WTC11 (cell line): ENCODE measurements around the gene SGIP1. TPM values are rescaled to one million over a fixed set of nuclear protein-coding genes. Genes with fewer than 3 reads are reported as not detected.

Experiments used
- ATAC-seq: fragments of 200-7000 bp; cut with Tn5 transposase; 2 replicates; pipeline ENCODE4 v1.10.0; 2021; ENCODE audit warnings: mild to moderate bottlenecking, moderate library complexity
- CTCF ChIA-PET: fragments of 300-600 bp; sonication (Branson Sonifier 250); formaldehyde crosslinking; loops from one replicate; lab custom pipeline; 2021; ENCODE audit warnings: antibody characterized with exemption; lab: Charles Lee
- POLR2A ChIA-PET: fragments of 350-600 bp; sonication (Branson Sonifier 250); formaldehyde crosslinking; loops from one replicate; lab custom pipeline; 2021; ENCODE audit warnings: antibody characterized with exemption; lab: Charles Lee
- DNase-seq: peaks from one replicate; pipeline ENCODE4 v3.0.0; 2021; ENCODE audit warnings: low spot score
- H3K27ac Mint-ChIP-seq: 2 replicates; pipeline ENCODE4 v1.8.0; 2021; ENCODE audit warnings: mixed read lengths
- H3K27me3 Mint-ChIP-seq: 2 replicates; pipeline ENCODE4 v1.8.0; 2021; ENCODE audit warnings: low read depth, mild to moderate bottlenecking, moderate library complexity, mixed read lengths
- H3K36me3 Mint-ChIP-seq: 2 replicates; pipeline ENCODE4 v1.8.0; 2021; ENCODE audit warnings: mixed read lengths
- H3K4me1 Mint-ChIP-seq: 2 replicates; pipeline ENCODE4 v1.8.0; 2022; ENCODE audit warnings: mixed read lengths
- H3K4me3 Mint-ChIP-seq: 2 replicates; pipeline ENCODE4 v1.8.0; 2021; ENCODE audit warnings: mild to moderate bottlenecking, moderate library complexity, mixed read lengths
- H3K9me3 Mint-ChIP-seq: 2 replicates; pipeline ENCODE4 v1.8.0; 2021; ENCODE audit warnings: mixed read lengths
- ATF1 ChIP-seq: sonication (generic); formaldehyde crosslinking; IDR thresholded peaks from 2 replicates; pipeline ENCODE4 v1.8.1; 2023; ENCODE audit warnings: mild to moderate bottlenecking, moderate library complexity, missing genetic modification reagents
- CBFB ChIP-seq: sonication (generic); formaldehyde crosslinking; IDR thresholded peaks from 2 replicates; pipeline ENCODE4 v1.8.1; 2022; ENCODE audit warnings: mild to moderate bottlenecking, low read depth, missing genetic modification reagents
- ESRRA ChIP-seq: sonication (generic); formaldehyde crosslinking; IDR thresholded peaks from 2 replicates; pipeline ENCODE4 v1.8.1; 2022; ENCODE audit warnings: mild to moderate bottlenecking, missing genetic modification reagents, borderline replicate concordance
- FOXJ3 ChIP-seq: sonication (generic); formaldehyde crosslinking; IDR thresholded peaks from 2 replicates; pipeline ENCODE4 v1.9.0; 2021; ENCODE audit warnings: missing genetic modification reagents, mild to moderate bottlenecking, borderline replicate concordance
- GRHL2 ChIP-seq: fragments of 250-450 bp; sonication (Bioruptor Pico); IDR thresholded peaks from 2 replicates; pipeline ENCODE4 v1.8.0; 2022; ENCODE audit warnings: mild to moderate bottlenecking, moderate library complexity; ENCODE audit not compliant: insufficient replicate concordance, severe bottlenecking
- HMGA2 ChIP-seq: fragments of 250-450 bp; sonication (Bioruptor Pico); IDR thresholded peaks from 2 replicates; pipeline ENCODE4 v1.4.0; 2021; ENCODE audit warnings: mild to moderate bottlenecking, moderate library complexity
- KAT7 ChIP-seq: sonication (generic); formaldehyde crosslinking; IDR thresholded peaks from 2 replicates; pipeline ENCODE4 v1.8.1; 2023; ENCODE audit warnings: missing genetic modification reagents, mild to moderate bottlenecking, borderline replicate concordance
- MYBL2 ChIP-seq: sonication (generic); formaldehyde crosslinking; IDR thresholded peaks from 2 replicates; pipeline ENCODE4 v1.8.1; 2023; ENCODE audit warnings: mild to moderate bottlenecking, moderate library complexity, missing genetic modification reagents
- NFATC4 ChIP-seq: fragments of 250-450 bp; sonication (Bioruptor Pico); IDR thresholded peaks from 2 replicates; pipeline ENCODE4 v1.9.0; 2021; ENCODE audit warnings: mild to moderate bottlenecking
- TEAD4 ChIP-seq: sonication (generic); formaldehyde crosslinking; IDR thresholded peaks from 2 replicates; pipeline ENCODE4 v1.8.0; 2022; ENCODE audit warnings: mild to moderate bottlenecking, missing genetic modification reagents
- TP53 ChIP-seq: sonication (generic); formaldehyde crosslinking; IDR thresholded peaks from 2 replicates; pipeline ENCODE4 v1.8.1; 2023; ENCODE audit warnings: mild to moderate bottlenecking, missing genetic modification reagents
- ZNF232 ChIP-seq: sonication (generic); formaldehyde crosslinking; IDR thresholded peaks from 2 replicates; pipeline ENCODE4 v1.8.0; 2022; ENCODE audit warnings: mild to moderate bottlenecking, missing genetic modification reagents
- ZNF416 ChIP-seq: fragments of 250-450 bp; sonication (Bioruptor Pico); IDR thresholded peaks from 2 replicates; pipeline ENCODE4 v1.9.0; 2021; ENCODE audit warnings: mild to moderate bottlenecking, inconsistent platforms
- ZNF671 ChIP-seq: fragments of 250-450 bp; sonication (Bioruptor Pico); IDR thresholded peaks from 2 replicates; pipeline ENCODE4 v1.8.0; 2021; ENCODE audit warnings: mild to moderate bottlenecking
- total RNA-seq: library from RNA; stranded (reverse); gene quantifications from 3 replicates; pipeline ENCODE4 v1.2.3, GENCODE V29; 2021
- TF ChIP-seq, protein P1 (sequence below): sonication (generic); formaldehyde crosslinking; IDR thresholded peaks from 2 replicates; pipeline ENCODE4 v1.8.0; 2022; ENCODE audit warnings: mild to moderate bottlenecking, missing genetic modification reagents
- TF ChIP-seq, protein P2 (sequence below): sonication (generic); formaldehyde crosslinking; IDR thresholded peaks from 2 replicates; pipeline ENCODE4 v1.8.0; 2022; ENCODE audit warnings: mild to moderate bottlenecking, missing genetic modification reagents
- TF ChIP-seq, protein P3 (sequence below): sonication (generic); formaldehyde crosslinking; IDR thresholded peaks from 2 replicates; pipeline ENCODE4 v1.8.1; 2023; ENCODE audit warnings: mild to moderate bottlenecking, missing genetic modification reagents
- TF ChIP-seq, protein P4 (sequence below): fragments of 250-450 bp; sonication (Bioruptor Pico); IDR thresholded peaks from 2 replicates; pipeline ENCODE4 v1.9.0; 2021; ENCODE audit warnings: moderate library complexity, mild to moderate bottlenecking, inconsistent platforms, borderline replicate concordance
- TF ChIP-seq, protein P5 (sequence below): fragments of 250-450 bp; sonication (Bioruptor Pico); IDR thresholded peaks from 2 replicates; pipeline ENCODE4 v1.9.0; 2021; ENCODE audit warnings: mild to moderate bottlenecking
- TF ChIP-seq, protein P6 (sequence below): fragments of 250-450 bp; sonication (Bioruptor Pico); IDR thresholded peaks from 2 replicates; pipeline ENCODE4 v2.1.2; 2022; ENCODE audit warnings: mild to moderate bottlenecking, moderate library complexity
- TF ChIP-seq, protein P7 (sequence below): sonication (generic); formaldehyde crosslinking; IDR thresholded peaks from 2 replicates; pipeline ENCODE4 v1.8.0; 2023; ENCODE audit warnings: missing genetic modification reagents
- TF ChIP-seq, protein P8 (sequence below): sonication (generic); formaldehyde crosslinking; IDR thresholded peaks from 2 replicates; pipeline ENCODE4 v1.8.1; 2023; ENCODE audit warnings: mild to moderate bottlenecking, missing genetic modification reagents, moderate library complexity

Gene SGIP1
- total RNA-seq, 1 experiment from 2014 or later, result 3.9 TPM

DNA sequence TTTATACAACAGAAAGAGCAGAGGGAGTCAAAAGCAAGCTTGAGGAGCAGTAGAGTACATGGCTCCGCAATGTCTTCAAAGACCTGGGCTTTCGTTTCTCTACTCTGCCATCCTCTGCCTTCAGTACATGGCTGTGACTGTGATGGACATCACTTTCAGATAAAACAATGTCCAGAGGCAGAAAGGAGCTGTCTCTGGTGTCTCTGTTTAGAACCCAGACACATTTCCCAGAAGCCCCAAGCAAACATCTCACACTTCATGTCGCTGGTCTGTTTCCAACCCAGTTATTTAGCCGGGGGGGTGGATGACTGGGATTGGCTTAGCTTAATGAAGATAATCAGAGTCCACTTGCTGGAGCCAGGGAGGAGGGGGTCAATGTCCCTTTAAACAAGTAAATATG lies 25.6 kb downstream of the SGIP1 start:
- ChIA-PET CTCF (no interaction called here), POLR2A (no interaction called here)
- no peak for DNase-seq
- no peak for ATAC-seq
- Mint-ChIP-seq H3K4me1 (peaks cover 40% of the 10 kb centered on the region), H3K27ac (no peak overlapping the region), H3K9me3 (no peaks in the 10 kb centered on the region), H3K36me3 (no peaks in the 10 kb centered on the region), H3K4me3 (no peak overlapping the region), H3K27me3 (no peaks in the 10 kb centered on the region)
- TF ChIP-seq, protein P1, sequence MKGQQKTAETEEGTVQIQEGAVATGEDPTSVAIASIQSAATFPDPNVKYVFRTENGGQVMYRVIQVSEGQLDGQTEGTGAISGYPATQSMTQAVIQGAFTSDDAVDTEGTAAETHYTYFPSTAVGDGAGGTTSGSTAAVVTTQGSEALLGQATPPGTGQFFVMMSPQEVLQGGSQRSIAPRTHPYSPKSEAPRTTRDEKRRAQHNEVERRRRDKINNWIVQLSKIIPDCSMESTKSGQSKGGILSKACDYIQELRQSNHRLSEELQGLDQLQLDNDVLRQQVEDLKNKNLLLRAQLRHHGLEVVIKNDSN (CRISPR knock-in tag), result no peak
- TF ChIP-seq, protein P2, sequence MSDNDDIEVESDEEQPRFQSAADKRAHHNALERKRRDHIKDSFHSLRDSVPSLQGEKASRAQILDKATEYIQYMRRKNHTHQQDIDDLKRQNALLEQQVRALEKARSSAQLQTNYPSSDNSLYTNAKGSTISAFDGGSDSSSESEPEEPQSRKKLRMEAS (CRISPR knock-in tag), result no peak
- TF ChIP-seq FOXJ3 (no peak), NFATC4 (no peak), ZNF671 (CRISPR knock-in tag) (no peak), HMGA2 (no peak), ZNF232 (no peak)
- TF ChIP-seq, protein P3, sequence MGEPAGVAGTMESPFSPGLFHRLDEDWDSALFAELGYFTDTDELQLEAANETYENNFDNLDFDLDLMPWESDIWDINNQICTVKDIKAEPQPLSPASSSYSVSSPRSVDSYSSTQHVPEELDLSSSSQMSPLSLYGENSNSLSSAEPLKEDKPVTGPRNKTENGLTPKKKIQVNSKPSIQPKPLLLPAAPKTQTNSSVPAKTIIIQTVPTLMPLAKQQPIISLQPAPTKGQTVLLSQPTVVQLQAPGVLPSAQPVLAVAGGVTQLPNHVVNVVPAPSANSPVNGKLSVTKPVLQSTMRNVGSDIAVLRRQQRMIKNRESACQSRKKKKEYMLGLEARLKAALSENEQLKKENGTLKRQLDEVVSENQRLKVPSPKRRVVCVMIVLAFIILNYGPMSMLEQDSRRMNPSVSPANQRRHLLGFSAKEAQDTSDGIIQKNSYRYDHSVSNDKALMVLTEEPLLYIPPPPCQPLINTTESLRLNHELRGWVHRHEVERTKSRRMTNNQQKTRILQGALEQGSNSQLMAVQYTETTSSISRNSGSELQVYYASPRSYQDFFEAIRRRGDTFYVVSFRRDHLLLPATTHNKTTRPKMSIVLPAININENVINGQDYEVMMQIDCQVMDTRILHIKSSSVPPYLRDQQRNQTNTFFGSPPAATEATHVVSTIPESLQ (CRISPR knock-in tag), result no peak
- TF ChIP-seq, protein P4, sequence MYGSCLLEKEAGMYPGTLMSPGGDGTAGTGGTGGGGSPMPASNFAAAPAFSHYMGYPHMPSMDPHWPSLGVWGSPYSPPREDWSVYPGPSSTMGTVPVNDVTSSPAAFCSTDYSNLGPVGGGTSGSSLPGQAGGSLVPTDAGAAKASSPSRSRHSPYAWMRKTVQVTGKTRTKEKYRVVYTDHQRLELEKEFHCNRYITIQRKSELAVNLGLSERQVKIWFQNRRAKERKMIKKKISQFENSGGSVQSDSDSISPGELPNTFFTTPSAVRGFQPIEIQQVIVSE (CRISPR knock-in tag), result no peak
- TF ChIP-seq, protein P5, sequence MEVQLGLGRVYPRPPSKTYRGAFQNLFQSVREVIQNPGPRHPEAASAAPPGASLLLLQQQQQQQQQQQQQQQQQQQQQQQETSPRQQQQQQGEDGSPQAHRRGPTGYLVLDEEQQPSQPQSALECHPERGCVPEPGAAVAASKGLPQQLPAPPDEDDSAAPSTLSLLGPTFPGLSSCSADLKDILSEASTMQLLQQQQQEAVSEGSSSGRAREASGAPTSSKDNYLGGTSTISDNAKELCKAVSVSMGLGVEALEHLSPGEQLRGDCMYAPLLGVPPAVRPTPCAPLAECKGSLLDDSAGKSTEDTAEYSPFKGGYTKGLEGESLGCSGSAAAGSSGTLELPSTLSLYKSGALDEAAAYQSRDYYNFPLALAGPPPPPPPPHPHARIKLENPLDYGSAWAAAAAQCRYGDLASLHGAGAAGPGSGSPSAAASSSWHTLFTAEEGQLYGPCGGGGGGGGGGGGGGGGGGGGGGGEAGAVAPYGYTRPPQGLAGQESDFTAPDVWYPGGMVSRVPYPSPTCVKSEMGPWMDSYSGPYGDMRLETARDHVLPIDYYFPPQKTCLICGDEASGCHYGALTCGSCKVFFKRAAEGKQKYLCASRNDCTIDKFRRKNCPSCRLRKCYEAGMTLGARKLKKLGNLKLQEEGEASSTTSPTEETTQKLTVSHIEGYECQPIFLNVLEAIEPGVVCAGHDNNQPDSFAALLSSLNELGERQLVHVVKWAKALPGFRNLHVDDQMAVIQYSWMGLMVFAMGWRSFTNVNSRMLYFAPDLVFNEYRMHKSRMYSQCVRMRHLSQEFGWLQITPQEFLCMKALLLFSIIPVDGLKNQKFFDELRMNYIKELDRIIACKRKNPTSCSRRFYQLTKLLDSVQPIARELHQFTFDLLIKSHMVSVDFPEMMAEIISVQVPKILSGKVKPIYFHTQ (CRISPR knock-in tag), result no peak

DNA sequence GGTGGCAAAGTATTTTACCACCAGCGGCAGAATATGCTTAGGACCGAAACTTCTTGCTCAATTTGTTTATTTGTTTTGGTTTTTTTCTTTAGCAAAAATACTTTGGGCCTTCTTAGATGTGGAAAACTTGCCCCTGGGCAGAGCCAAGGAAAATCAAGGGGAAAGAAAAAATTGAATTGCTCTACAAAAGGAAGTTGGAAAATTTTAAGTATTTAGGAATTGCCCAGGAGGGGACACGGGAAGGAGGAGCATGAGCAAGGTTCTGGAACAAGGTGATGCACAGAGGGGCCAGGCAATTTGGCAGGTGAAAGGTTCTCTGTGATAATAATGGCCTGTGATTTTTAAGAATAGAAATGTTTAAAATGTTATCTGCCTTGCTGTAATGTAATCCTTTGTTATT lies 28.6 kb downstream of the SGIP1 start:
- H3K27me3 Mint-ChIP-seq, result no peaks in the 10 kb centered on the region
- peaks cover 26% of the 10 kb centered on the region for H3K4me1 Mint-ChIP-seq
- DNase-seq (no peak), ATAC-seq (no peak)
- TF ChIP-seq, protein P3 (CRISPR knock-in tag), result no peak
- TF ChIP-seq, protein P6, sequence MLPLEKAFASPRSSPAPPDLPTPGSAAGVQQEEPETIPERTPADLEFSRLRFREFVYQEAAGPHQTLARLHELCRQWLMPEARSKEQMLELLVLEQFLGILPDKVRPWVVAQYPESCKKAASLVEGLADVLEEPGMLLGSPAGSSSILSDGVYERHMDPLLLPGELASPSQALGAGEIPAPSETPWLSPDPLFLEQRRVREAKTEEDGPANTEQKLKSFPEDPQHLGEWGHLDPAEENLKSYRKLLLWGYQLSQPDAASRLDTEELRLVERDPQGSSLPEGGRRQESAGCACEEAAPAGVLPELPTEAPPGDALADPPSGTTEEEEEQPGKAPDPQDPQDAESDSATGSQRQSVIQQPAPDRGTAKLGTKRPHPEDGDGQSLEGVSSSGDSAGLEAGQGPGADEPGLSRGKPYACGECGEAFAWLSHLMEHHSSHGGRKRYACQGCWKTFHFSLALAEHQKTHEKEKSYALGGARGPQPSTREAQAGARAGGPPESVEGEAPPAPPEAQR (CRISPR knock-in tag), result no peak
- TF ChIP-seq, protein P7, sequence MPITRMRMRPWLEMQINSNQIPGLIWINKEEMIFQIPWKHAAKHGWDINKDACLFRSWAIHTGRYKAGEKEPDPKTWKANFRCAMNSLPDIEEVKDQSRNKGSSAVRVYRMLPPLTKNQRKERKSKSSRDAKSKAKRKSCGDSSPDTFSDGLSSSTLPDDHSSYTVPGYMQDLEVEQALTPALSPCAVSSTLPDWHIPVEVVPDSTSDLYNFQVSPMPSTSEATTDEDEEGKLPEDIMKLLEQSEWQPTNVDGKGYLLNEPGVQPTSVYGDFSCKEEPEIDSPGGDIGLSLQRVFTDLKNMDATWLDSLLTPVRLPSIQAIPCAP (CRISPR knock-in tag), result no peak
- TF ChIP-seq ZNF416 (CRISPR knock-in tag), result no peak
- TF ChIP-seq GRHL2 (CRISPR knock-in tag), result no peak
- TF ChIP-seq MYBL2 (CRISPR knock-in tag), result no peak
- no peak for TF ChIP-seq ATF1
- no peak for TF ChIP-seq TP53 (CRISPR knock-in tag)
- TF ChIP-seq TEAD4 (CRISPR knock-in tag), result no peak
- no peak for TF ChIP-seq ESRRA (CRISPR knock-in tag)
- TF ChIP-seq, protein P4 (CRISPR knock-in tag), result no peak
- TF ChIP-seq, protein P8, sequence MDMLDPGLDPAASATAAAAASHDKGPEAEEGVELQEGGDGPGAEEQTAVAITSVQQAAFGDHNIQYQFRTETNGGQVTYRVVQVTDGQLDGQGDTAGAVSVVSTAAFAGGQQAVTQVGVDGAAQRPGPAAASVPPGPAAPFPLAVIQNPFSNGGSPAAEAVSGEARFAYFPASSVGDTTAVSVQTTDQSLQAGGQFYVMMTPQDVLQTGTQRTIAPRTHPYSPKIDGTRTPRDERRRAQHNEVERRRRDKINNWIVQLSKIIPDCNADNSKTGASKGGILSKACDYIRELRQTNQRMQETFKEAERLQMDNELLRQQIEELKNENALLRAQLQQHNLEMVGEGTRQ (CRISPR knock-in tag), result no peak
- TF ChIP-seq KAT7, result no peak
- no peak for TF ChIP-seq CBFB (CRISPR knock-in tag)
- CTCF ChIA-PET, result no interaction called here
- H3K9me3 Mint-ChIP-seq, result no peaks in the 10 kb centered on the region
- POLR2A ChIA-PET, result no interaction called here
- no peak overlapping the region for H3K27ac Mint-ChIP-seq
- H3K36me3 Mint-ChIP-seq, result no peaks in the 10 kb centered on the region
- no peak overlapping the region for H3K4me3 Mint-ChIP-seq
